Measurements from ENCODE around the gene SAYSD1.

The SAYSD1 gene

DNA sequence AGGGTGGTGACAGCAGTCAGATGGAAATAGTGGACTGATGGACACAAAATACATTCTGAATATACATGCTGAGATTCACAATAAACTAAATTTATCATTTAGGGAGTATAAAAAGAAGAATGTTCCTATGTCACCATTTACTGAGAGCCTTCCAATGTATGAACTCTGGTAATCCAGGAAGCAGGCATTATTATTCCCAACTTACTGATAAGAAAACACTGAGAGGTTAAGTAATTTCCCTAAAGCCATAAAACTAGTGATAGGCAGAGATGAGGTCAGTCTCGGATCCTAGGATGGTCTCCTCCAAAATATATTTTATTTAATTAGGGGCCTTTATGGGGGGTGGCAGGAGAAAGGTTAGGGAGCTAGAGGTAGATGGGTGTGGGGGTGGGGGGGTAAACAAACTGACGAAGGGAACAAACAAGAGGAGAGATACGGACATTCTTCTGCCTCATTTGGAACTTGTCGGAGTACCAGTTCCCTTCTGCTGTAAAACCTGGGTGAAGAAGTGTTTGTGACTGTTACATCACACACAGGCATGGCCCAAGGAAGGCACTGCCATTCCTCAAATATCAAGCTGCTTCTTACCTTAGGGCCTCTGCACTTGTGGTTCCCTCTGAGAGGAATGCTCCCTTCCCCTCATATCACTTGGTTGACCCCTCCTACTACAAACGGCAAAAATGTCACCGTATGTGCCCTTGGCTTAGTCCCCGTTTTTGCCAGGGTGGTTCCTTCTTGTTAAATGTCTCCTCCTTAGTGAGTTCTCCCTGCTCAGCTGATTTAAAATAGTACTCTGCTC lies 6.7 kb downstream of the SAYSD1 start:
- no peak for DNase-seq (ENCODE audit: low read depth)

DNA sequence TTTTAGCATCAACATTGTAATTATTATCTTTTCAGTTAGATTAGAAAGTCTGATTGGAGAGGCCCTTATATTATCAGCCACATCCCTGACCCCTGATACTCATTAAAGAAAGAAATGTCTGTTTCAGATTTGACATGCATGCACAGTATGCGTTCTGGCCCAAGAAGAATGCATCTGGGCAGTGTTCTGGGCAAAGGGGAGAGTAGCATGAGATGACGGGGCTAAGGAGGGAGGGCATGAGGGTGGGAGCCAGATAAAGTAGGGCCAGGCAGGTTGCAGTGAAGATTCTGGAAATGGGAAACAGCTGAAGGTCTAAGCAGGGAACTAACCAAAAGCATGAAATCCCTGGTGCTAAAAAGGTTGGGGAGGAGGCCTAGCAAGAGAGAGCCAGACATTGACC lies 7.3 kb downstream of the SAYSD1 start:
- DNase-seq (ENCODE audit: low read depth) = no peak

- no peak for DNase-seq (ENCODE audit: low read depth)
These were observed 8.0 kb downstream of the SAYSD1 start for GRCh38 chr6:39107034-39107433.

DNA sequence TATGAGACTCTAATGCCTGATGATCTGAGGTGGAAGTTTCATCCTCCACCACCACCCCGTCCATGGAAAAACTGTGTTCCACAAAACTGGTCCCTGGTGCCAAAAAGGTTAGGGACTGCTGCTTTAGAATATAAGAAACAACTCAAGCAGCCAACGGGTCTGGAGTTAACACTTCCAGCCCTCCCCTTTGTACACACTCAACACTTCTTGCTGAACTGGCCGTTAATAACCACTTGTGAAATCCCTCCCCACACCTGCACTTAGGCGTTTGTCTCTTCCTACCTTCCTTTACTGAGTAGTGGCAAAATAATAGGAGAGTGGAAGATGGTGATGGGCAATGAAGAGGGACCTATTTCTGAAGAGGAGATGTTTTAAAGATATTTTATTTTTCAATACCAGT lies 10.5 kb downstream of the SAYSD1 start:
- no peak for DNase-seq (ENCODE audit: low read depth)

- DNase-seq (ENCODE audit: low read depth) = no peak
These were observed 12.2 kb downstream of the SAYSD1 start for GRCh38 chr6:39102821-39103136.

DNA sequence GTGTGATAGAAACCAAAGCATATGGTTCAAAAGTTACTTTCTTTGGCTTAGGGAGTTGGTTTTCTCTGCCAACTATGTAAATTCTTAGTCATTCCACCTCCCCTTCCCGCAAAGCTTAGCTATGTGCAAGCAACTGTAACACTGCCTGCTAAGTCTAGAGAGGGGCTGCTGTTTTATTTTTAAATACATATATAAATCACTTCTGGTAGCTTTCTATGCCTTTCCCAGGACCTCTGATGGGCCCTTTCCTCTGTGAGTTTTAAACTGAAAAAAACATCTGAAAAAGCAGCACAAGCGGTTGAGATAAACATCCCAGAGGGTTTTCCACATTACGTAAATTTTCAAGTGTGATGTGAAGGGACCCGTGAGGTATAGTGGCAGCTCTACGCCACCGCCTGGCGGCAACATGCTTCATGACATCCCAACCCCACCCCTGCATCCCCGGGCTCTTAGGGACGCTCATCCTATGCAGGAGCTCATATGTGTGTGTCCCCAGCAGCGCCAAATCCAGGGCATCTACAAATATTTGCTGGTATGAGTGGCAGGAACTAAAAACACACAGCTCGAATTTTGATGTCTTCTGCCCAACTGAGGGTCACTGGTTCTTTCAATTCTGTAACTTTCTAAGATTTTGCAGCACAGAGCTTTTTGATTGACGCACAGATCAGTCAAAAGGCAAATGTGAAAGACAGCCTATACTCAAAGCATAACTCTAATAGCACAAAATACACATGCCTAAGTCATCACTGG lies 12.7 kb downstream of the SAYSD1 start:
- DNase-seq (ENCODE audit: low read depth) = no peak

DNA sequence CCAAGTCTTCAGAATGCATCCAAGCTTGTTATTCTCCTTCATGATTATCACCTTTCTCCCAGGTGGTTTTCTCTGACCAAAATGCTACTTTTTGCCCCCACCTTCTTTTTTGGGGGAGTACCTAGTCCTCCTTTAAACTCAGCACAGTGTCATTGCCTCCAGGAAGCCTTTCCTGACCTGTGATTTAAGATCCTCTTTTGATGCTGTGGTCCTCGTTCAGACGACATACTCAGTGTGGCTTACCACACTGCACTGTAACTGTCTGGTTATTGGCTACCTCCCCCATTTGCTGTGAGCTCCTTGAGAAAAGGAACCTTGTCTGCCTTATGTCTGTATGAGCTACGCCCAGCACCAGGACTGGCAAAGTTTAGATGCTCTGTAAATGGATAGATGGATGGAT lies 14.6 kb downstream of the SAYSD1 start:
- DNase-seq (ENCODE audit: low read depth) = no peak

DNA sequence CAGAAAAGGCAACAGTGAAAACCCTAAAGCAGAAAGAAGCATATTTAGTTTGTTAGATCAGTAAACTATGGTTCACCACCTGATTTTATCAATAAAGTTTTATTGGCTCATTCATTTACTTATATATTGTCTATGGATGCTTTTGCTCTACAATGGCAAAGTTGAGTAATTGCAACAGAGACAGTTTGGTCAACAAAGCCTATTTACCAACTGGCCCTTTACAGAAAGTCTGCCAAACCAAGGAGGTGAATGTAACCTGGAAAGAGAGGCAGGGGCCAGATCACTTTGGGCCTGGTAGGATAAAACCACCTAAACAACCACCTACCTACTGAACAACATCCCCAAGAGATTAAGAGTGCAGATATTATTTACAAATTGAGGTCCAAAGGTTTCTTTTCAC lies 19.4 kb downstream of the SAYSD1 start:
- DNase-seq (ENCODE audit: low read depth) = no peak

GRCh38 chr6:39093149-39093708 lies 21.8 kb downstream of the SAYSD1 start:
- no peak for DNase-seq (ENCODE audit: low read depth)

DNA sequence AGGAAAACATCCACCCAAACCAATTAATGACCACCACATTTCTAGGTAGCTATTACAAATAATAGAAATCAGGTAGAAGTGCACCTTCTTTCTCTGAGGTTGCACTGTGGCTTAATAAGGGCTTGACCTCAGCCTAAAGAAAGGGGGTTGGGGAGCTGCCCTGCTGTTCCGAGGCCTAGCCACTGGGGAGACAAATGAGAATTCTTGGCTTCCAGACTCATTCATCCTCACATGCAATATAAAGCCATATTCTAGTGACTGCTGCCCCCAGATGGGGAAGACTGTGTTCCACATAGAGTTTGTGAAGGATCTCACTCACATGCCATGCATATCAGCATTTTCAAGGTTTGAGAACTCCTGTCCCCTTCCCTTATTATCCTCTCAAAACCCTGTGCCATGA lies 22.9 kb downstream of the SAYSD1 start:
- no peak for DNase-seq (ENCODE audit: low read depth)

- no peak for DNase-seq (ENCODE audit: low read depth)
These were observed 23.8 kb downstream of the SAYSD1 start for GRCh38 chr6:39091220-39091619.

DNA sequence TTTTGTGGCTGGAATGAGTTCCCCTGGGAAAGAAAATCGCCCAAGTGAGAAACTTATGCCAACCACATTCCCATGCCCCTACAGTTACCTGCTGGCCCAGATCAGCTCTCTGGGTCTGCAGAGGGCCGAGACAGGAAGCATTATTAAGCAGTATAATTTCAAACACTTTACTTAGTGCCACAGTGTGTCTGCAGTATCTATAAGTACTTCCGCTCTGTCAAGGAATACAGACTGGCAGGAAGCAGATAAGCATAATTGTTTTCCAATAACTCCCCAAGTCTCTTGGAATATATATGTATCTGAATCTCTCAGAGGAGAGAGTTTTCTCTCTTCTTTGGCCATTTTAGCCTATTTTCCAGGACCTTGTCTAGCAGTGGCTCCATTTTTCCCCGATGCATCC lies 24.9 kb downstream of the SAYSD1 start:
- no peak for DNase-seq (ENCODE audit: low read depth)

- no peak for DNase-seq (ENCODE audit: low read depth)
These were observed 26.7 kb downstream of the SAYSD1 start for GRCh38 chr6:39088331-39088730.

DNA sequence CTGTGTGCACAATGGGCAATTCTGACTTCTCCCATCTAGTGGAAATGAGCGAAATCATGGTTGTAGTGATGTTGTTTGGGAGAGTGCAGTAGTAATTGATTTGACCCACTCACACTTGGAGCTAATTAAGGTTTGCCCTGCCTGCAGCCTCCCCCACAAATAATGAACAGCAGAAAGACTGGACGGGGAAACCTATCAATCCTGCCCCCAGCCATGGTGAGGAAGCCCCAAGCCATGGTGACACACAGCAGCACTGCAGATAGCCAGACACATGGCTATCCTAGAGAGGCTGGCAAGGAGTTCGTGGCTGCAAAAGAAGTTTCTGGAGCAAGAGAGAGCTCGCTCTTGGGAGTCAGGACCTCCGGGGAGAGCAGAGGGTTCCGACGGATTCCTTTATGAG lies 27.8 kb downstream of the SAYSD1 start:
- no peak for DNase-seq (ENCODE audit: low read depth)

DNA sequence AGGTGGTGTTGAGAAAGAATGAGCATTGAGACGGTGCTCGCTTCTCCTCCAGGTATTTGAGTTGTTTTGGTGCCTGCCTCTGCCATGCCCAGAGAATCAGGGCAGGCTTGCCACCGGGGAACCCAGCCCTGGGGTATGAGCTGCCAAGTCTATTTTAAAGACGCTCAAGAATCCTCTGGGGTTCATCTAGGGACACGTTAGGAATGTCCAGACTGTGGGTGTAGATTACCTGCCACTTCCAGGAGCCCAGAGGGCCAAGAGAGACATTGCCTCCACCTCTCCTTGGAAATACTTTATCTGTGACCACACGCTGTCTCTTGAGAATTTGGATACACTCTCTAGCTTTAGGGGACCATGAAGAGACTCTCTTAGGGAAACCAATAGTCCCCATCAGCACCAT lies 28.3 kb downstream of the SAYSD1 start:
- DNase-seq (ENCODE audit: low read depth) = no peak

DNA sequence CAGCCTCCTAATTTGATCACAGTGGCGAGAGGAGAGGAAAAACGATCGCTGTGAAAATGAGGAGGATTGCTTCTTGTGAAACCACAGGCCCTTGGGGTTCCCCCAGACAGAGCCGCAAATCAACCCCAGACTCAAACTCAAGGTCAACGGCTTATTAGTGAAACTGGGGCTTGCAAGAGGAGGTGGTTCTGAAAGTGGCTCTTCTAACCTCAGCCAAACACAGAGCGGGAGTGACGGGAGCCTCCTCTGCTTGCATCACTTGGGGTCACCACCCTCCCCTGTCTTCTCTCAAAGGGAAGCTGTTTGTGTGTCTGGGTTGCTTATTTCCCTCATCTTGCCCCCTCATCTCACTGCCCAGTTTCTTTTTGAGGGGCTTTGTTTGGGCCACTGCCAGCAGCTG lies 28.7 kb downstream of the SAYSD1 start:
- DNase-seq (ENCODE audit: low read depth) = no peak

DNA sequence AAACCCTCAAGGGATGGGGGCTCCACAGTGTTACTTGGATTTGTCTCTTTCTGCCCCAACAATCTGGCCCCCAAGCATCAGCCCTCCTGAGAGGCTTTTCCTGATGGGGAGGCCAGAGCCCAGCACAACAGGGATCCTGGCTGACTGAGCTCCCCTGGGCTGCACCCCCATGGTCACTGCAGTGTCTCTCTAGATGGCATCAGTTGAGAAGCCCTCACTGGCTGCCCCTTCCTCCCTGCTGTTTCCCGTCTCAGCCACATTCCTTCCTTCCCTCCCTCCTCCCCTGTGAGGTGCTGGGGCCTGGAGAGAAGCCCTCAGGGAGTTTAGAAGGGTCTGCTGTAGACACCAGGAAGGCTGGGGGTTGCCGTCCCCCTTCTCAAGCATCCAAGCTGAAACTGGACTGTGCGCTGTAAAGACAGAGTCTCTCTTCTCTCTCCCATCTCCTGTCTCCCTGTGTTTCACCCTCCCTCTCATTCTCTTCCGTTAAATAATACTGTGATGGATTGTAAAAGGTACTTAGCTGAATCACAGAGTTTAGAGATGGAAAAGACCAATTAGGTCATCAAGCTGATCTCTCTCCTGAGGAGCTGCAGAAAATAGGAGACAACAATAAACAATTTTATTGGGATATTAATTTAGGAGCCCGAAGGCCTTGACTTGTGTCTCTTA lies 29.7 kb downstream of the SAYSD1 start:
- no peak for DNase-seq (ENCODE audit: low read depth)

DNA sequence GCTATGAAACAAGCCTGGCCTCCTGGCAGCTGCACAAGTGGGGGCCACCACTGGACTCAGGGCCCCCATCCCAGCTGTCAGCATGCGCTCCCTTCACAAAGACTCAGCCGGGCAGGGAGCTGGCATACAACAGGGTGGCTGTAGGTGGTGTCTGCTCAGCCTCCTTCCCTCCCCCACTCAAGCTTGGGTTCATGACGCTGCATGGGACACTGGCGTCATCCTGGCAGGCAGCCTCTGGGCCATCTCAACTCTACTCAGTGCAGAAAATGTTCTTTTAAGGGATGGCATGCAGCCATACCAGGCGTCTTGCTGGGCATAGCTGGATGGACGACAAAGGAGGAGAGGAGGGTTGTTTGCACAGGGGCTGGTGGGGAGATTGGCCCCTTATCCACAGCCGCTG lies 30.5 kb downstream of the SAYSD1 start:
- no peak for DNase-seq (ENCODE audit: low read depth)

- no peak for DNase-seq (ENCODE audit: low read depth)
These were observed 31.8 kb downstream of the SAYSD1 start for GRCh38 chr6:39083231-39083634.

DNA sequence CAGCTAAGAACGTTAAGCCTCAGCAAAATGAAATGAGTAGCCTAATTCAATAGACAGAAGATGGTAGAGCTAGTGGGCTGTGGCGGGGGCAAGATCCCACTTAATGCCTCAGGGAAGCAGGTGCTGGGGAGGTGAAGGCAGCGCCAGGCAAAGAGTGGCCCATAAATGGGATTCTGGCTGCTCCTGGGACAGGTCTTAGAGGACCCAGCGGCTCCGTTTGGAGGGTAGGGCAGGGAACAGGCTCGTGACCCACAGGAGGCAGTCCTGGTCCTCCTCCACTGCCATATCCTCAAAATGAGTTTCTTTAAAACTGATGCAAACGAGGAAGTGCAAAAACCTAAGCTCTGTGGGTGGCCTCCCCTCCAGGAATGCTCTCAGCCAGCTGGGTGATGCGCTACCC lies 32.7 kb downstream of the SAYSD1 start:
- DNase-seq (ENCODE audit: low read depth) = no peak

DNA sequence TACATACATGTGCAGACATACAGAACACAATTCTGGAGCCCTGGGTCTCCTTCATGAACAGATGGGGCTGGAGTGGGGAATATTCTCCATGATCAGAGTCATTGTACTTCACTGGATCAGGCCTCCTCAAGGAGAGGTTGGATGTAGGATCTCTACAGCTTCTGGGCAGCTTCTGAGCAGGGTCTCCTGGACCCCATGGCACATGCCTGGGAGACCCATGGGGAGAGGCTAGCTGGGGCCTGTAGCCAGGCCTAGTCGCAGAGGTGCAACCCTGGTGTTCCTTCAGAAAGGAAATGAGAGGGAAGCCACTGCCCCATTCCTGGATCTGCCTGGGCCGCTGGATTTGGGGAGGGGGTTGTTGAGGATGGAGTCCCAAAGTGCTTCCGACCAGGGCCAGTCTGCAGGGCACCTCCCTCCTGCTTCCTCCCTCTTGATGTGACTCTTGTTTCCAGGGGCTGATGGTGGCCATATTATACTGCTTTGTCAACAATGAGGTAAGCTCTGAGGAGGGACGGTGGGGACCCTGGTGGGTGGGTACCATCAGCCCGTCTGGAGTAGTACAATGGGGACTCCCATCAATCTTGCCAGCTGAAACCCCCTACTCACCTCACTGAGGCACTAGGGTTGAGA lies 34.6 kb downstream of the SAYSD1 start:
- DNase-seq (ENCODE audit: low read depth) = no peak
